Endothelial cell of umbilical vein (primary cell): ENCODE results near the gene CDKL5. TPM values are rescaled to one million over a fixed set of nuclear protein-coding genes. Genes with fewer than 3 reads are reported as not detected.

Source experiments
- BruUV-seq: library from RNA; stranded (reverse); fragments of 400-500 nt; replicated peaks from 2 replicates; lab custom pipeline; 2021; lab: Mats Ljungman, UMichigan
- CTCF ChIA-PET: fragments of 300-600, 350-600 bp; sonication (Branson Sonifier 250); formaldehyde crosslinking; loops from one replicate; lab custom pipeline; 2021; ENCODE audit warnings: antibody characterized with exemption, inconsistent platforms; lab: Charles Lee
- POLR2A ChIA-PET: fragments of 300-600, 350-600 bp; sonication (Branson Sonifier 250); formaldehyde crosslinking; loops from one replicate; lab custom pipeline; 2021; ENCODE audit warnings: antibody characterized with exemption, inconsistent platforms; lab: Charles Lee
- DNase-seq: peaks from one replicate; pipeline ENCODE4 v3.0.0-alpha.2; 2011; ENCODE audit warnings: low read depth, low spot score
- FAIRE-seq: peaks from 2 replicates; lab custom pipeline; 2011; peaks lifted over from hg19 to GRCh38; lab: Jason Lieb, UNC
- H2AFZ ChIP-seq: 2 replicates; pipeline ENCODE4 v1.6.0; 2012; ENCODE audit warnings: low read depth, low read length, control low read depth, inconsistent platforms
- H3K27ac ChIP-seq: 2 replicates; pipeline ENCODE4 v1.5.1; 2011; ENCODE audit warnings: low read depth, mild to moderate bottlenecking, control low read depth, low read length, moderate library complexity; ENCODE audit not compliant: insufficient read depth
- H3K27me3 ChIP-seq, 2 experiments: 2 replicates each; pipeline versions ENCODE4 v1.6.0 to v1.6.1; 2011; ENCODE audit warnings: low read length in 2 of 2, mixed read lengths in 1 of 2; ENCODE audit not compliant: control insufficient read depth in 2 of 2, insufficient read depth in 2 of 2
- H3K36me3 ChIP-seq, 2 experiments: 2 replicates in 1 of 2; 3 replicates in 1 of 2; pipeline ENCODE4 v1.5.1; 2011; ENCODE audit warnings: low read length in 2 of 2, mild to moderate bottlenecking in 1 of 2, moderate library complexity in 1 of 2; ENCODE audit not compliant: control insufficient read depth in 2 of 2, insufficient read depth in 2 of 2; ENCODE audit errors: extremely low read depth in 1 of 2
- H3K4me1 ChIP-seq: 3 replicates; pipeline ENCODE4 v1.5.1; 2011; ENCODE audit warnings: mild to moderate bottlenecking, low read length; ENCODE audit not compliant: control insufficient read depth, insufficient read depth; ENCODE audit errors: extremely low read depth
- H3K4me2 ChIP-seq: 2 replicates; pipeline ENCODE4 v1.6.1; 2011; ENCODE audit warnings: low read length, control low read depth, mixed read lengths; ENCODE audit not compliant: insufficient read depth
- H3K4me3 ChIP-seq, 3 experiments: fragments of 200-600 bp in 1 of 3; sonication (generic), shearing (Covaris generic) in 1 of 3; replicated peaks in 1 of 3; 2 replicates each; pipeline ENCODE4 v1.5.1; 2011 to 2016; ENCODE audit warnings: control low read depth in 3 of 3, low read length in 3 of 3, mild to moderate bottlenecking in 2 of 3, inconsistent platforms in 1 of 3, low read depth in 1 of 3, moderate library complexity in 1 of 3; ENCODE audit not compliant: insufficient read depth in 1 of 3
- H3K79me2 ChIP-seq: 2 replicates; pipeline ENCODE4 v1.6.0; 2012; ENCODE audit warnings: low read length, inconsistent platforms; ENCODE audit not compliant: control insufficient read depth, insufficient read depth
- H3K9ac ChIP-seq: replicated peaks from 2 replicates; pipeline ENCODE3; 2011; ENCODE audit warnings: low read length, control low read depth; ENCODE audit not compliant: insufficient read depth; ENCODE audit errors: extremely low read depth
- H3K9me1 ChIP-seq: replicated peaks from 3 replicates; pipeline ENCODE4 v1.6.0; 2011; ENCODE audit warnings: mild to moderate bottlenecking, low read length; ENCODE audit not compliant: control insufficient read depth, insufficient read depth; ENCODE audit errors: extremely low read depth
- H3K9me3 ChIP-seq: replicated peaks from 2 replicates; pipeline ENCODE4 v1.5.1; 2012; ENCODE audit warnings: low read length, inconsistent platforms; ENCODE audit not compliant: control insufficient read depth, insufficient read depth
- H4K20me1 ChIP-seq: replicated peaks from 2 replicates; pipeline ENCODE3; 2011; ENCODE audit warnings: mild to moderate bottlenecking, low read length; ENCODE audit not compliant: control insufficient read depth, insufficient read depth; ENCODE audit errors: extremely low read depth
- EZH2 ChIP-seq: IDR thresholded peaks from 2 replicates; pipeline ENCODE4 v1.6.1; 2012; ENCODE audit warnings: borderline replicate concordance, low read depth, mild to moderate bottlenecking, moderate library complexity, low read length, inconsistent platforms; ENCODE audit not compliant: severe bottlenecking
- FOS ChIP-seq: IDR thresholded peaks from 2 replicates; pipeline ENCODE4 v1.6.1; 2011; ENCODE audit warnings: mild to moderate bottlenecking, low read length, moderate library complexity, borderline replicate concordance; ENCODE audit not compliant: insufficient read depth
- GATA2 ChIP-seq: IDR thresholded peaks from 2 replicates; pipeline ENCODE4 v1.7.0; 2011; ENCODE audit warnings: low read depth, mild to moderate bottlenecking, moderate library complexity, mixed read lengths, low read length; ENCODE audit not compliant: insufficient read length, insufficient read depth
- JUN ChIP-seq: IDR thresholded peaks from 2 replicates; pipeline ENCODE4 v1.6.1; 2011; ENCODE audit warnings: borderline replicate concordance, low read depth; ENCODE audit not compliant: insufficient read length, insufficient read depth
- MYC ChIP-seq: IDR thresholded peaks from one replicate; pipeline ENCODE4 v1.6.1; 2011; ENCODE audit warnings: mild to moderate bottlenecking, low read depth, low read length
- POLR2A ChIP-seq: IDR thresholded peaks from 2 replicates; pipeline ENCODE4 v1.6.1; 2012; ENCODE audit warnings: low read depth, mild to moderate bottlenecking, control low read depth, low read length
- POLR2AphosphoS5 ChIP-seq: IDR thresholded peaks from 2 replicates; pipeline ENCODE4 v1.6.1; 2012; ENCODE audit warnings: low read depth, mild to moderate bottlenecking, control low read depth, low read length, moderate library complexity; ENCODE audit not compliant: insufficient read depth
- dilution Hi-C: fragments of 300-500 bp; cut with MboI; formaldehyde crosslinking; loops from one replicate; pipeline ENCODE4 v1.15.0; 2019; ENCODE audit warnings: low sequenced_read_pairs; ENCODE audit not compliant: extremely low pct_ligation_motif_present
- intact Hi-C: fragments of 100-400 bp; cut with micrococcal nuclease; formaldehyde crosslinking; loops from one replicate; pipeline ENCODE4 v1.10.0; 2022
- polyA plus RNA-seq, 4 experiments: library from polyadenylated mRNA; depleted of rRNA in 3 of 4; stranded (reverse) in 3 of 4; unstranded in 1 of 4; fragments of >200 nt; gene quantifications; 2 replicates each; pipeline versions ENCODE4 v1.2.1 to v1.2.3, GENCODE V29; 2011 to 2012; ENCODE audit warnings: missing spikeins in 1 of 4
- total RNA-seq: library from RNA; stranded (reverse); gene quantifications from 2 replicates; pipeline ENCODE4 v1.2.3, GENCODE V29; 2021
- TF ChIP-seq, protein P1 (sequence below): IDR thresholded peaks from 2 replicates; pipeline ENCODE4 v1.6.1; 2011; ENCODE audit not compliant: insufficient read depth, insufficient read length
- TF ChIP-seq, protein P2 (sequence below), 2 donors: IDR thresholded peaks; 1 replicate in 1 of 2; 2 replicates in 1 of 2; pipeline ENCODE4 v1.5.1; 2011; ENCODE audit warnings: low read length in 2 of 2, mild to moderate bottlenecking in 2 of 2, moderate library complexity in 2 of 2, control low read depth in 1 of 2, inconsistent platforms in 1 of 2, low read depth in 1 of 2; ENCODE audit not compliant: insufficient read depth in 1 of 2; ENCODE audit errors: extremely low read depth in 1 of 2

The CDKL5 gene
- total and polyA plus RNA-seq, 2 donors (not counting 3 experiments of a cell fraction or from before 2014, with no cell fraction given), result 1.5 to 4.3 TPM

DNA sequence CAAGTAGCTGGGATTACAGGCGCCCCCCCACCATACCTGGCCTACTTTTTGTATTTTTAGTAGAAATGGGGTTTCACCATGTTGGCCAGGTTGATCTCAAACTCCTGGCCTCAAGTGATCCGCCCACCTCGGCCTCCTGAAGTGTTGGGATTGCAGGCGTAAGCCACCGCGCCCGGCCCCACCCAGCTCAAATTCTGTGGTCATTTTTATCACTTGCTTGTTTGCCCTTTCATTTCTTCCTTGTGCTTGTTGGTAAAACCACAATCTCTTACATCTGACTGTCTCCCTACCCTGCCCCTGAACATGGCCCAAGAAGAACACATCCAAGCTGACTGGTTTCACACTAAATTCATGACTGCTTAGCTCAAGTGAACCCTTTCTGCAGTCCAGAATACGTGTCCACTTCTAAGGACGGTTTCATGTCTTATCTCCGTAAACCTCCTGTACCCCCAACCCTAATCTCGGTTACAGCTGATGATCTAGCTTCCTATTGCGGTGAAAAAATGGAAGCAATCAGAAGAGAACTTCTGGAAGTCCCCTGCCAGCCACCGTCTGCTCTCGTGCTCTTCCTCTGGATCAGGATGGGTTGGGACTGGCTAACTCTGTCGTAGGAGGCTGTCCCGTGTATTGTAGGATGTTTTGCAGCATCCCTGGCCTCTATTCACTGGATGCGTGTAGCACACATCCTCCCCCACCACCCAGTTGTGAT, 251.9 kb downstream of the CDKL5 start:
- H3K27me3 ChIP-seq, result no peaks in the 10 kb centered on the region
- ChIA-PET POLR2A (no interaction called here), CTCF (interaction anchor here (0.9 to 2.6 kb wide), 2 partner anchors 10 to 252 kb away, joined by 3 to 13 read pairs; partner anchors contain the start of gene CDKL5)
- TF ChIP-seq POLR2AphosphoS5 (no peak), GATA2 (no peak), POLR2A (no peak), JUN (no peak), EZH2 (no peak), MYC (no peak), FOS (no peak)
- TF ChIP-seq, protein P1, sequence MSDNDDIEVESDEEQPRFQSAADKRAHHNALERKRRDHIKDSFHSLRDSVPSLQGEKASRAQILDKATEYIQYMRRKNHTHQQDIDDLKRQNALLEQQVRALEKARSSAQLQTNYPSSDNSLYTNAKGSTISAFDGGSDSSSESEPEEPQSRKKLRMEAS, result no peak
- TF ChIP-seq, protein P2, sequence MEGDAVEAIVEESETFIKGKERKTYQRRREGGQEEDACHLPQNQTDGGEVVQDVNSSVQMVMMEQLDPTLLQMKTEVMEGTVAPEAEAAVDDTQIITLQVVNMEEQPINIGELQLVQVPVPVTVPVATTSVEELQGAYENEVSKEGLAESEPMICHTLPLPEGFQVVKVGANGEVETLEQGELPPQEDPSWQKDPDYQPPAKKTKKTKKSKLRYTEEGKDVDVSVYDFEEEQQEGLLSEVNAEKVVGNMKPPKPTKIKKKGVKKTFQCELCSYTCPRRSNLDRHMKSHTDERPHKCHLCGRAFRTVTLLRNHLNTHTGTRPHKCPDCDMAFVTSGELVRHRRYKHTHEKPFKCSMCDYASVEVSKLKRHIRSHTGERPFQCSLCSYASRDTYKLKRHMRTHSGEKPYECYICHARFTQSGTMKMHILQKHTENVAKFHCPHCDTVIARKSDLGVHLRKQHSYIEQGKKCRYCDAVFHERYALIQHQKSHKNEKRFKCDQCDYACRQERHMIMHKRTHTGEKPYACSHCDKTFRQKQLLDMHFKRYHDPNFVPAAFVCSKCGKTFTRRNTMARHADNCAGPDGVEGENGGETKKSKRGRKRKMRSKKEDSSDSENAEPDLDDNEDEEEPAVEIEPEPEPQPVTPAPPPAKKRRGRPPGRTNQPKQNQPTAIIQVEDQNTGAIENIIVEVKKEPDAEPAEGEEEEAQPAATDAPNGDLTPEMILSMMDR (IDR thresholded peaks at IDR 0.05; ENCODE audit: extremely low read depth in 1 of 2, insufficient read depth in 1 of 2, low read depth in 1 of 2, low read length in 2 of 2), result no peak
- no peaks in the 10 kb centered on the region for H4K20me1 ChIP-seq
- intact Hi-C loops, result loop anchor here (5.0 to 10.0 kb wide), 3 partner anchors 210 to 657 kb away; partner anchors contain the start of gene PHKA2
- no peaks in the 10 kb centered on the region for H3K9me3 ChIP-seq
- H3K4me2 ChIP-seq, result no peak overlapping the region
- DNase-seq, result no peak
- no peaks in the 10 kb centered on the region for H3K9me1 ChIP-seq
- H3K4me1 ChIP-seq, result no peaks in the 10 kb centered on the region
- no peaks in the 10 kb centered on the region for H3K36me3 ChIP-seq
- dilution Hi-C loops, result no loop called here
- no peak overlapping the region for H3K4me3 ChIP-seq
- no peaks in the 10 kb centered on the region for H3K79me2 ChIP-seq
- no peak overlapping the region for H3K9ac ChIP-seq
- no TSS peak for BruUV-seq
- no peak overlapping the region for H3K27ac ChIP-seq
- no peak for FAIRE-seq
- H2AFZ ChIP-seq, result no peak overlapping the region
